Nephron progenitor cell (in vitro differentiated cells): ENCODE results near the gene PTER.

ENCODE experiments used
- DNase-seq: peaks from one replicate; pipeline ENCODE4 v3.0.0; 2021
- H3K27ac Mint-ChIP-seq: 2 replicates; pipeline ENCODE4 v1.8.0; 2021; ENCODE audit warnings: mild to moderate bottlenecking, moderate library complexity, mixed read lengths
- H3K27me3 Mint-ChIP-seq: 2 replicates; pipeline ENCODE4 v1.8.0; 2021; ENCODE audit warnings: mild to moderate bottlenecking, low read depth, mixed read lengths; ENCODE audit not compliant: poor library complexity
- H3K36me3 Mint-ChIP-seq: 2 replicates; pipeline ENCODE4 v1.8.0; 2021; ENCODE audit warnings: low read depth, mixed read lengths
- H3K4me1 Mint-ChIP-seq: 2 replicates; pipeline ENCODE4 v1.8.0; 2021; ENCODE audit warnings: mixed read lengths
- H3K4me3 Mint-ChIP-seq: 2 replicates; pipeline ENCODE4 v1.8.0; 2021; ENCODE audit warnings: mild to moderate bottlenecking, moderate library complexity, mixed read lengths
- H3K9me3 Mint-ChIP-seq: 2 replicates; pipeline ENCODE4 v1.8.0; 2021; ENCODE audit warnings: mild to moderate bottlenecking, moderate library complexity, mixed read lengths
- TF ChIP-seq, protein P1 (sequence below): fragments of 200-600 bp; sonication (generic); IDR thresholded peaks from 2 replicates; pipeline ENCODE4 v1.5.0; 2021; ENCODE audit warnings: antibody characterized with exemption

Gene PTER

GRCh38 chr10:16527452-16527851 is 90.6 kb downstream of the PTER start:
- Mint-ChIP-seq H3K27me3 (peaks cover 35% of the 10 kb centered on the region), H3K27ac (no peak overlapping the region), H3K4me1 (peaks cover 38% of the 10 kb centered on the region), H3K4me3 (no peak overlapping the region), H3K36me3 (no peaks in the 10 kb centered on the region), H3K9me3 (no peaks in the 10 kb centered on the region)
- TF ChIP-seq, protein P1, sequence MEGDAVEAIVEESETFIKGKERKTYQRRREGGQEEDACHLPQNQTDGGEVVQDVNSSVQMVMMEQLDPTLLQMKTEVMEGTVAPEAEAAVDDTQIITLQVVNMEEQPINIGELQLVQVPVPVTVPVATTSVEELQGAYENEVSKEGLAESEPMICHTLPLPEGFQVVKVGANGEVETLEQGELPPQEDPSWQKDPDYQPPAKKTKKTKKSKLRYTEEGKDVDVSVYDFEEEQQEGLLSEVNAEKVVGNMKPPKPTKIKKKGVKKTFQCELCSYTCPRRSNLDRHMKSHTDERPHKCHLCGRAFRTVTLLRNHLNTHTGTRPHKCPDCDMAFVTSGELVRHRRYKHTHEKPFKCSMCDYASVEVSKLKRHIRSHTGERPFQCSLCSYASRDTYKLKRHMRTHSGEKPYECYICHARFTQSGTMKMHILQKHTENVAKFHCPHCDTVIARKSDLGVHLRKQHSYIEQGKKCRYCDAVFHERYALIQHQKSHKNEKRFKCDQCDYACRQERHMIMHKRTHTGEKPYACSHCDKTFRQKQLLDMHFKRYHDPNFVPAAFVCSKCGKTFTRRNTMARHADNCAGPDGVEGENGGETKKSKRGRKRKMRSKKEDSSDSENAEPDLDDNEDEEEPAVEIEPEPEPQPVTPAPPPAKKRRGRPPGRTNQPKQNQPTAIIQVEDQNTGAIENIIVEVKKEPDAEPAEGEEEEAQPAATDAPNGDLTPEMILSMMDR: no peak
- DNase-seq: no peak

GRCh38 chr10:16529853-16530252 is 93.0 kb downstream of the PTER start:
- H3K27ac Mint-ChIP-seq: no peak overlapping the region
- peaks cover 23% of the 10 kb centered on the region for H3K27me3 Mint-ChIP-seq
- H3K4me1 Mint-ChIP-seq: peaks cover 14% of the 10 kb centered on the region
- TF ChIP-seq, protein P1: no peak
- H3K36me3 Mint-ChIP-seq: no peaks in the 10 kb centered on the region
- no peak for DNase-seq
- H3K9me3 Mint-ChIP-seq: no peaks in the 10 kb centered on the region
- no peak overlapping the region for H3K4me3 Mint-ChIP-seq

DNA sequence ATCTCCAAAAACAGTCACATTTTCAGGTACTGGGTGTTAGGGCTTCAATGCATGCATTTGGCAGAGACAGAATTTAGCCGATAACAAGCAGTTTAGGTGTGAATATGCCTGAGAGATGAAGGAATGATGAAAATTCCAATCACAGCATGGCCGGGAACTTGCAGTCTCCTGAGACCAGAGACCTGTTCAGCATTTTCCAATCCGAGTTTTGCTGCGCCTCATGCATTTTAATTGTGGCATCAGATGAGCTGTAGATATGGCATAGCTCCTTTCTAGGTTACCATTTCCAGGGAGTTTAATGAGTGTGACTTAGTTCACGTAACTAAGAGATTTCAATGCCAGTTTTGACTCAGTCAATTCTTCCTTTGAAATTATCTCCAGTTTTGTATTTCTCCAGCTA is 99.3 kb downstream of the PTER start:
- Mint-ChIP-seq H3K27ac (no peak overlapping the region), H3K4me1 (peaks cover 15% of the 10 kb centered on the region), H3K4me3 (no peak overlapping the region), H3K9me3 (no peaks in the 10 kb centered on the region), H3K36me3 (no peaks in the 10 kb centered on the region), H3K27me3 (peaks cover 7% of the 10 kb centered on the region)
- no peak for DNase-seq
- TF ChIP-seq, protein P1: no peak

GRCh38 chr10:16544099-16544498 is 107.3 kb downstream of the PTER start:
- Mint-ChIP-seq H3K4me1 (peaks cover 18% of the 10 kb centered on the region), H3K27ac (no peak overlapping the region), H3K27me3 (peaks cover 7% of the 10 kb centered on the region), H3K36me3 (no peaks in the 10 kb centered on the region), H3K4me3 (no peak overlapping the region), H3K9me3 (no peaks in the 10 kb centered on the region)
- no peak for DNase-seq
- TF ChIP-seq, protein P1: no peak

GRCh38 chr10:16544591-16544990 is 107.8 kb downstream of the PTER start:
- no peaks in the 10 kb centered on the region for H3K36me3 Mint-ChIP-seq
- H3K9me3 Mint-ChIP-seq: no peaks in the 10 kb centered on the region
- TF ChIP-seq, protein P1: no peak
- DNase-seq: no peak
- no peak overlapping the region for H3K27ac Mint-ChIP-seq
- H3K27me3 Mint-ChIP-seq: peaks cover 5% of the 10 kb centered on the region
- H3K4me1 Mint-ChIP-seq: peaks cover 13% of the 10 kb centered on the region
- no peak overlapping the region for H3K4me3 Mint-ChIP-seq

DNA sequence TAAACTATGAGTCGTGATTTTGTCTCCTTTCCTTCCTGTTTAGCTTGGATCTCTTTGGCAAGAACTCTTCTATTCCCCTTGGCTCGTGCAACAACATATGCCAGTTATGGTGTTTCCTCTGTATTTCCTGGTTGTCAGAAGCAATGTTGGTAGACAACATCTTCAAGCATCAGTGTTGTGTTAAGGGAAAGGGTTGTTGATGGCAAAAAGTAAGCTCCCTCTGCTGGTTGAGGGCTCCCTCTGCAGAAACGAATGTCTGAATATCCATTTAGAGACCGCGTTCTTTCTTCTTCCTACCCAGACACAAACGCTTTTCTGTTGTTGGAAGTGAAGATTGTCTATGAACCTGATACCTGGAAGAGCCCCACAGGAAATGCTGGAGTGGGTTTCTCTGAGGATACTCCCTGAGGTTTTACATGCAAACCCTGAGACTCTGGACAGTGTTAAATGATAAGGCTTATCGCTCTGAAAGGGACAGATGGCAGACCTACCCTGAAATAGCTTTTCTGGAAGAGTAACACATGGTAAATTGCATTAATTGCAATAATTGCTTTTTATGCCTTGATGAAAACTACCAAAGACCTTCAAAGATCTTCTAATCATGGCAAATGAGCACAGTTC is 108.4 kb downstream of the PTER start:
- H3K4me3 Mint-ChIP-seq: no peak overlapping the region
- H3K4me1 Mint-ChIP-seq: peaks cover 7% of the 10 kb centered on the region
- DNase-seq: peak; percentile 12
- H3K27me3 Mint-ChIP-seq: peaks cover 2% of the 10 kb centered on the region
- H3K27ac Mint-ChIP-seq: peak overlapping the region; percentile 73
- H3K9me3 Mint-ChIP-seq: no peaks in the 10 kb centered on the region
- no peaks in the 10 kb centered on the region for H3K36me3 Mint-ChIP-seq
- TF ChIP-seq, protein P1: peak; percentile 59
